Activated naive CD8-positive, alpha-beta T cell treated with anti-CD3 and anti-CD28 coated beads, Interleukin-2, amount 50 U/mL, for 24 hours (primary cell): Measurements from ENCODE around the gene GRIK2.

Experiments
- ATAC-seq: fragments of 150-1000 bp; cut with Tn5 transposase; one replicate; pipeline ENCODE4 v1.10.0; 2021
- DNase-seq: peaks from one replicate; pipeline ENCODE4 v3.0.0; 2021
- H3K27ac Mint-ChIP-seq: one replicate; pipeline ENCODE4 v1.8.0; 2021; ENCODE audit warnings: mild to moderate bottlenecking, mixed read lengths
- H3K27me3 Mint-ChIP-seq: one replicate; pipeline ENCODE4 v1.8.0; 2021; ENCODE audit warnings: mixed read lengths
- H3K36me3 Mint-ChIP-seq: one replicate; pipeline ENCODE4 v1.8.0; 2021; ENCODE audit warnings: low read depth, mixed read lengths
- H3K4me1 Mint-ChIP-seq: one replicate; pipeline ENCODE4 v1.8.0; 2021; ENCODE audit warnings: mixed read lengths
- H3K4me3 Mint-ChIP-seq: one replicate; pipeline ENCODE4 v1.8.0; 2021; ENCODE audit warnings: mild to moderate bottlenecking, moderate library complexity, mixed read lengths
- H3K9me3 Mint-ChIP-seq: one replicate; pipeline ENCODE4 v1.8.0; 2021; ENCODE audit warnings: mixed read lengths

GRIK2 gene

GRCh38 chr6:101422251-101422650 lies 28.7 kb downstream of the GRIK2 start:
- no peak for ATAC-seq
- peaks cover 7% of the 10 kb centered on the region for H3K9me3 Mint-ChIP-seq
- no peaks in the 10 kb centered on the region for H3K27me3 Mint-ChIP-seq

GRCh38 chr6:101422811-101423210 lies 29.3 kb downstream of the GRIK2 start:
- Mint-ChIP-seq H3K9me3 (peaks cover 7% of the 10 kb centered on the region), H3K4me1 (no peaks in the 10 kb centered on the region), H3K36me3 (no peaks in the 10 kb centered on the region), H3K27ac (no peak overlapping the region), H3K27me3 (no peaks in the 10 kb centered on the region), H3K4me3 (no peak overlapping the region)
- ATAC-seq (no peak), DNase-seq (no peak)

More at GRCh38 chr6:101422251-101422650, 28.7 kb downstream of the GRIK2 start:
- Mint-ChIP-seq H3K4me3 (no peak overlapping the region), H3K36me3 (no peaks in the 10 kb centered on the region), H3K27ac (no peak overlapping the region), H3K4me1 (no peaks in the 10 kb centered on the region)
- DNase-seq, result no peak

GRCh38 chr6:101429270-101429669 lies 35.8 kb downstream of the GRIK2 start:
- no peaks in the 10 kb centered on the region for H3K36me3 Mint-ChIP-seq
- H3K4me3 Mint-ChIP-seq, result no peak overlapping the region
- H3K27me3 Mint-ChIP-seq, result no peaks in the 10 kb centered on the region
- DNase-seq (no peak), ATAC-seq (no peak)
- H3K4me1 Mint-ChIP-seq, result no peaks in the 10 kb centered on the region
- H3K27ac Mint-ChIP-seq, result no peak overlapping the region
- peaks cover 7% of the 10 kb centered on the region for H3K9me3 Mint-ChIP-seq

GRCh38 chr6:101429845-101430244 lies 36.3 kb downstream of the GRIK2 start:
- H3K27me3 Mint-ChIP-seq, result no peaks in the 10 kb centered on the region
- H3K4me1 Mint-ChIP-seq, result no peaks in the 10 kb centered on the region
- no peak overlapping the region for H3K4me3 Mint-ChIP-seq
- peaks cover 7% of the 10 kb centered on the region for H3K9me3 Mint-ChIP-seq
- no peak overlapping the region for H3K27ac Mint-ChIP-seq
- DNase-seq, result no peak
- ATAC-seq, result no peak
- no peaks in the 10 kb centered on the region for H3K36me3 Mint-ChIP-seq

- Mint-ChIP-seq H3K27ac (no peak overlapping the region), H3K4me3 (no peak overlapping the region), H3K27me3 (no peaks in the 10 kb centered on the region), H3K4me1 (no peaks in the 10 kb centered on the region), H3K36me3 (no peaks in the 10 kb centered on the region), H3K9me3 (no peaks in the 10 kb centered on the region)
- ATAC-seq, result no peak
- no peak for DNase-seq
Observed at GRCh38 chr6:101433141-101433540, 39.6 kb downstream of the GRIK2 start.

GRCh38 chr6:101434601-101435000 lies 41.1 kb downstream of the GRIK2 start:
- ATAC-seq, result no peak
- H3K9me3 Mint-ChIP-seq, result no peaks in the 10 kb centered on the region
- no peaks in the 10 kb centered on the region for H3K27me3 Mint-ChIP-seq
- no peaks in the 10 kb centered on the region for H3K36me3 Mint-ChIP-seq
- H3K27ac Mint-ChIP-seq, result no peak overlapping the region
- H3K4me1 Mint-ChIP-seq, result no peaks in the 10 kb centered on the region
- no peak for DNase-seq
- no peak overlapping the region for H3K4me3 Mint-ChIP-seq

- DNase-seq (no peak), ATAC-seq (no peak)
- no peaks in the 10 kb centered on the region for H3K4me1 Mint-ChIP-seq
- H3K36me3 Mint-ChIP-seq, result no peaks in the 10 kb centered on the region
- no peaks in the 10 kb centered on the region for H3K9me3 Mint-ChIP-seq
- H3K27me3 Mint-ChIP-seq, result no peaks in the 10 kb centered on the region
- no peak overlapping the region for H3K27ac Mint-ChIP-seq
- no peak overlapping the region for H3K4me3 Mint-ChIP-seq
Observed at GRCh38 chr6:101435038-101435437, 41.5 kb downstream of the GRIK2 start.

- ATAC-seq (no peak), DNase-seq (no peak)
- no peak overlapping the region for H3K27ac Mint-ChIP-seq
- no peak overlapping the region for H3K4me3 Mint-ChIP-seq
- H3K27me3 Mint-ChIP-seq, result no peaks in the 10 kb centered on the region
- H3K4me1 Mint-ChIP-seq, result no peaks in the 10 kb centered on the region
- no peaks in the 10 kb centered on the region for H3K36me3 Mint-ChIP-seq
- no peaks in the 10 kb centered on the region for H3K9me3 Mint-ChIP-seq
Observed at GRCh38 chr6:101439790-101440189, 46.3 kb downstream of the GRIK2 start.

- DNase-seq, result no peak
- Mint-ChIP-seq H3K9me3 (no peaks in the 10 kb centered on the region), H3K4me1 (no peaks in the 10 kb centered on the region), H3K27me3 (no peaks in the 10 kb centered on the region), H3K36me3 (no peaks in the 10 kb centered on the region), H3K27ac (no peak overlapping the region), H3K4me3 (no peak overlapping the region)
- no peak for ATAC-seq
Observed at GRCh38 chr6:101443315-101443714, 49.8 kb downstream of the GRIK2 start.

GRCh38 chr6:101444717-101445116 lies 51.2 kb downstream of the GRIK2 start:
- no peak overlapping the region for H3K27ac Mint-ChIP-seq
- H3K4me3 Mint-ChIP-seq, result no peak overlapping the region
- DNase-seq (no peak), ATAC-seq (no peak)
- no peaks in the 10 kb centered on the region for H3K27me3 Mint-ChIP-seq
- H3K36me3 Mint-ChIP-seq, result no peaks in the 10 kb centered on the region
- no peaks in the 10 kb centered on the region for H3K4me1 Mint-ChIP-seq
- no peaks in the 10 kb centered on the region for H3K9me3 Mint-ChIP-seq

GRCh38 chr6:101445527-101445926 lies 52.0 kb downstream of the GRIK2 start:
- Mint-ChIP-seq H3K27ac (no peak overlapping the region), H3K36me3 (no peaks in the 10 kb centered on the region), H3K4me3 (no peak overlapping the region), H3K27me3 (no peaks in the 10 kb centered on the region), H3K9me3 (no peaks in the 10 kb centered on the region), H3K4me1 (no peaks in the 10 kb centered on the region)
- DNase-seq, result no peak
- ATAC-seq, result no peak

- Mint-ChIP-seq H3K4me3 (no peak overlapping the region), H3K4me1 (no peaks in the 10 kb centered on the region), H3K27me3 (no peaks in the 10 kb centered on the region), H3K27ac (no peak overlapping the region), H3K9me3 (no peaks in the 10 kb centered on the region), H3K36me3 (no peaks in the 10 kb centered on the region)
- DNase-seq (no peak), ATAC-seq (no peak)
Observed at GRCh38 chr6:101450901-101451300, 57.4 kb downstream of the GRIK2 start.

- no peak overlapping the region for H3K4me3 Mint-ChIP-seq
- no peak for DNase-seq
- no peaks in the 10 kb centered on the region for H3K9me3 Mint-ChIP-seq
- H3K27me3 Mint-ChIP-seq, result no peaks in the 10 kb centered on the region
- no peaks in the 10 kb centered on the region for H3K4me1 Mint-ChIP-seq
- no peaks in the 10 kb centered on the region for H3K36me3 Mint-ChIP-seq
- H3K27ac Mint-ChIP-seq, result no peak overlapping the region
- ATAC-seq, result no peak
Observed at GRCh38 chr6:101451981-101452380, 58.5 kb downstream of the GRIK2 start.

GRCh38 chr6:101453221-101453620 lies 59.7 kb downstream of the GRIK2 start:
- H3K4me1 Mint-ChIP-seq, result no peaks in the 10 kb centered on the region
- no peaks in the 10 kb centered on the region for H3K9me3 Mint-ChIP-seq
- no peak for DNase-seq
- H3K27ac Mint-ChIP-seq, result no peak overlapping the region
- no peak overlapping the region for H3K4me3 Mint-ChIP-seq
- no peaks in the 10 kb centered on the region for H3K27me3 Mint-ChIP-seq
- no peaks in the 10 kb centered on the region for H3K36me3 Mint-ChIP-seq
- ATAC-seq, result no peak

- H3K36me3 Mint-ChIP-seq, result no peaks in the 10 kb centered on the region
- no peaks in the 10 kb centered on the region for H3K27me3 Mint-ChIP-seq
- H3K9me3 Mint-ChIP-seq, result no peaks in the 10 kb centered on the region
- DNase-seq (no peak), ATAC-seq (no peak)
- H3K4me1 Mint-ChIP-seq, result no peaks in the 10 kb centered on the region
- H3K4me3 Mint-ChIP-seq, result no peak overlapping the region
- H3K27ac Mint-ChIP-seq, result no peak overlapping the region
Observed at GRCh38 chr6:101454106-101454676, 60.7 kb downstream of the GRIK2 start.

GRCh38 chr6:101458336-101458735 lies 64.8 kb downstream of the GRIK2 start:
- DNase-seq (no peak), ATAC-seq (no peak)
- no peaks in the 10 kb centered on the region for H3K9me3 Mint-ChIP-seq
- no peaks in the 10 kb centered on the region for H3K36me3 Mint-ChIP-seq
- H3K4me3 Mint-ChIP-seq, result no peak overlapping the region
- H3K4me1 Mint-ChIP-seq, result no peaks in the 10 kb centered on the region
- H3K27me3 Mint-ChIP-seq, result no peaks in the 10 kb centered on the region
- H3K27ac Mint-ChIP-seq, result no peak overlapping the region
